Left renal pelvis (tissue), 4 donors: ENCODE results near the gene BCAS4. TPM values are rescaled to one million over a fixed set of nuclear protein-coding genes. Genes with fewer than 3 reads are reported as not detected.
"Not testable (repeated sequence)": the region's sequence is repeated elsewhere in the genome, so short reads cannot be mapped to it uniquely, and the experiment has no call there.

Experiments
- DNase-seq, 4 donors: peaks; one replicate each; pipeline ENCODE4 v3.0.0-alpha.2; 2013; ENCODE audit warnings: low read depth in 4 of 4, low spot score in 3 of 4
- polyA plus RNA-seq, 4 donors: library from polyadenylated mRNA; unstranded; fragments of 120-200 nt; gene quantifications; one replicate each; pipeline ENCODE4 v1.2.1, GENCODE V29; 2013; ENCODE audit not compliant: insufficient read length in 4 of 4

The BCAS4 gene
- polyA plus RNA-seq, 4 donors: 3.3 to 5.6 (median 4.6) TPM

GRCh38 chr20:50872560-50873425 lies 77.9 kb downstream of the BCAS4 start:
- no peak for DNase-seq

GRCh38 chr20:50873585-50873984 lies 78.7 kb downstream of the BCAS4 start:
- DNase-seq: no peak

- DNase-seq: no peak
Measured at GRCh38 chr20:50874111-50874757, 79.4 kb downstream of the BCAS4 start.

GRCh38 chr20:50874758-50875665 lies 80.2 kb downstream of the BCAS4 start:
- DNase-seq: no peak

GRCh38 chr20:50876063-50876685 lies 81.3 kb downstream of the BCAS4 start:
- no peak for DNase-seq

- DNase-seq: no peak
Measured at GRCh38 chr20:50876816-50877215, 82.0 kb downstream of the BCAS4 start.

- no peak for DNase-seq
Measured at GRCh38 chr20:50877232-50877743, 82.4 kb downstream of the BCAS4 start.

- DNase-seq: no peak
Measured at GRCh38 chr20:50879649-50880550, 85.0 kb downstream of the BCAS4 start.

- DNase-seq: not testable (repeated sequence)
Measured at GRCh38 chr20:50881759-50882424, 87.0 kb downstream of the BCAS4 start.

GRCh38 chr20:50883856-50884255 lies 89.0 kb downstream of the BCAS4 start:
- no peak for DNase-seq

GRCh38 chr20:50885068-50885467 lies 90.2 kb downstream of the BCAS4 start:
- DNase-seq: no peak

GRCh38 chr20:50885781-50886180 lies 90.9 kb downstream of the BCAS4 start:
- no peak for DNase-seq

- DNase-seq: no peak
Measured at GRCh38 chr20:50886184-50886790, 91.4 kb downstream of the BCAS4 start.

- no peak for DNase-seq
Measured at GRCh38 chr20:50887576-50887975, 92.7 kb downstream of the BCAS4 start.

- DNase-seq: no peak
Measured at GRCh38 chr20:50891138-50891537, 96.3 kb downstream of the BCAS4 start.

- no peak for DNase-seq
Measured at GRCh38 chr20:50892394-50892793, 97.5 kb downstream of the BCAS4 start.

GRCh38 chr20:50893620-50894019 lies 98.8 kb downstream of the BCAS4 start:
- DNase-seq: no peak

GRCh38 chr20:50895111-50895830 lies 100.4 kb downstream of the BCAS4 start:
- no peak for DNase-seq
